ENCODE results near the gene SORL1.

SORL1 gene

DNA sequence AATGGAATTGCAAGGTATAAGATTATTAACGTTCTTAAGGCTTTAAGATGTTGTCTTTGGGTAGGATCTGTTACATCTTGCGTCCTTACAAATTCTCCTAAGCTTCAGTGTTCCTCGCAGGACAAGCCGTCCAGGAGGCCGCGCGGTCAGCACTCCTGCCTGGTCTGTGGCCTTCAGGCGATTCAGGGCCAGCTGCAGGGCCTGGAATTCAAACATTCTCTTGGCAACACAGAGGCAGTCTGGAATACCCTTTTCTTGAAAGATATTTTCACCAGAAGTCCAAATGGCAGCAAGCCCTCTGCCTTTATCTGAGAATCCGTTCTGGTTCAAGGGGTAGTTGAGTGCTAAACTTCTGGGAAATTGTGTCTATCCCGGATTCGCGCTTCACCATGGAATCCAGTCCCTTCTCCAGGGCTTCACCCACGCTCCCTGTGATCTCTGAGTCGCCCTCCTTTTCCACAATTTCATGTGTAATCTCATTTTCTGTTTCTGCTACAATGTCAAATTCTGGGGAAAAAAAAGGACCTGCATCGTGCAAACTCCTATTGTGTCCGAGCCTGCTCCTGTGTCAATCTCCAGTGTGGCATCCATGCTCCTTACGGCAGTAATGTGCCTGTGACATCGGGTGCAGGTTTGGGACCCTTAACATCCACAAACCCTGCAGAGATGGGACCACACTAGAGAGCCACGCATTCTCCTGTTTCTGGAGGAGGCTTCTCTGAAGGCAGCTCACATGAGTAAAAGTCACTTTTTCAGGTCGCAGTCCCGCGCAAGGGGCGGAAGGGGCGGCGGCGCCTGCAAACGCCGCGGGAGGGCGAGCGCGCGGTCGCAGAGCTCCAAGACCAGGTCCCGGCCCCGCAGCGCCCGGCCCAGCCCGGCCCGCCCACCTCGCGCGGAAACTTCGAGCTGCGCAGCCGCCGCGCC, 25.4 kb upstream of the SORL1 start:
- peak; percentile 43 for DNase-seq

DNA sequence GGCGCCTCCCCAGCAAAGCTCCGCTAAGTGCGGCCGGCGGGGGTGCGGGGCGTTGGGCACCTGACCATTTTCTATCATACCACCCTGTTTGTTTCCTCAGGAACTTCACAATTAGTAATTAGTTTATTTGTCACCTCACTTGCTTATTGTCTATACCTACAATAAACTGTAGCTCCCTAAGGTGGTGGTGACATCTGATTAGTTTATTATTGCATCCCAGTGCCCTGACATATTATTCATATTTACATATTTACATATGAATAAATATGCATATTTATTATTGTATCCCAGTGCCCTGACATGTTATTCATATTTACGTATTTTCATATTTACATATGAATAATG, 24.7 kb upstream of the SORL1 start:
- no peak for DNase-seq

DNA sequence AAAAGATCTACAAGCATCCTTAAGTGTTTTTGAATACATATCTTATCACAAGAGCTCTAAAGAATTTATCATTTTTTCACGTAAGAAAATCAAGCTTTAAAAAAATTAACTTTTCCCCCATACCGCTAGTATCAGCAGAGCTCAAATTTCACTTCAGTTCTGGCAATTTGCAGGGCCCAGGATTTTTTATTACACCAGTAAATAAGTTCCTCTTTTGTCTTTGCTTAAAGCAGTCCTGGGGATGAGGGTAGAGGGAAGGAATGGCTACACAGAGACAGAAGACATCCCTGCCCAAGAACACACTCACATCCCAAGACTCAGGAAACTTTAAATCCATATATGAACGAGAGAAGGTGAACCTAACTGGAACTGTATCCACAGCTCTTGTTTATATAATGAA, 22.6 kb upstream of the SORL1 start:
- no peak for DNase-seq

DNA sequence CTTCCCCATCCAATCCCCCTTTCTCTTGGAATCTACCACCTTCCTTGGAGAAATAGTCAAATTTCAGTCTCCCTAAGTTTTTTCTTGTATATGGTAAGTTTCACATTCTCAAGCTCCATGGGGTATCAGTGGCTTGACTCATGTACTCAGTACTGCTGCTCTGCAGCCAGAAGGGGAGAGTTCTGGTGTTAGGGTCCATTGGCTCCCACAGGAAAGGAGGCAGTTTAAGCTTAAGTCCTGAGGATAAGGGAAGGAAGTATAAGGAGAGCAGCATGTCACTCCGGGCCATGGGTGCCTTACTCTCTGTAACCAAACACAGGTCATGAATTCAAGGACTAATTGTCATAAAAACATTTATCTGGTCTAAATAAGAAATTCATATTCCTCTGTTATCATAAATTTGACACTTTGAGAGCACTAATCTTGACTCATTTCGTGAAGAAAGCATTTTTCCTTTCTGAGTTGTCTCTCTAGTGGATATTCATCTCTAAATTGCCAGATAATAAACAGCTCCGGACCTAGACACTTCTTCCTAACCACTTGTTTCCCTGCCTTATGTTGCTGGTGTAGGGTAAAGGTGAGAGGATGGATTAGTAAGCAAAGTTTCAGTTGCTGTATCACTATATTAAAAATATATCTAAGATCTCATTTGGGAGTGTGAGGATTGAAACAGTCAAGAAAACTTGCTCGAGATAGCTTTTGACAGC, 20.1 kb upstream of the SORL1 start:
- no peak for DNase-seq

DNA sequence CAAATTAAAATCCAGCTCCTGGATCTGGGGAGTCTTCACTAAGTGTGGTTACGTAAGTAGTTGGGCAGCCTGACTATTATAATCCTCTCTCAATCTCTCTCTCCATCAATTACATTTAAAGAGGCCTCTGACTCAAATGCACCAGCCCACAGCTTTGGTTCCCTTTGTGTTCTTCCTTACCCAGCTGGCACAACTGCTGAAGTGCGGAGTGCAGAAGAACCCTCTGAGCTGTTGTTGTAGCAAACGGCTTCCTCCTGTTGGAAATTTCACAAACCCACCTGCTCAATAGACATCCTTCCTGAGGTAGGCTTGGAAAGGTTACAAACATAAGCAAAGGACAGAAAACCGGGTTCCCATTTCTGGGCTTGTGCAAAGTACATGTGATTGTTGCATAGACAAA, 17.0 kb upstream of the SORL1 start:
- no peak for DNase-seq

DNA sequence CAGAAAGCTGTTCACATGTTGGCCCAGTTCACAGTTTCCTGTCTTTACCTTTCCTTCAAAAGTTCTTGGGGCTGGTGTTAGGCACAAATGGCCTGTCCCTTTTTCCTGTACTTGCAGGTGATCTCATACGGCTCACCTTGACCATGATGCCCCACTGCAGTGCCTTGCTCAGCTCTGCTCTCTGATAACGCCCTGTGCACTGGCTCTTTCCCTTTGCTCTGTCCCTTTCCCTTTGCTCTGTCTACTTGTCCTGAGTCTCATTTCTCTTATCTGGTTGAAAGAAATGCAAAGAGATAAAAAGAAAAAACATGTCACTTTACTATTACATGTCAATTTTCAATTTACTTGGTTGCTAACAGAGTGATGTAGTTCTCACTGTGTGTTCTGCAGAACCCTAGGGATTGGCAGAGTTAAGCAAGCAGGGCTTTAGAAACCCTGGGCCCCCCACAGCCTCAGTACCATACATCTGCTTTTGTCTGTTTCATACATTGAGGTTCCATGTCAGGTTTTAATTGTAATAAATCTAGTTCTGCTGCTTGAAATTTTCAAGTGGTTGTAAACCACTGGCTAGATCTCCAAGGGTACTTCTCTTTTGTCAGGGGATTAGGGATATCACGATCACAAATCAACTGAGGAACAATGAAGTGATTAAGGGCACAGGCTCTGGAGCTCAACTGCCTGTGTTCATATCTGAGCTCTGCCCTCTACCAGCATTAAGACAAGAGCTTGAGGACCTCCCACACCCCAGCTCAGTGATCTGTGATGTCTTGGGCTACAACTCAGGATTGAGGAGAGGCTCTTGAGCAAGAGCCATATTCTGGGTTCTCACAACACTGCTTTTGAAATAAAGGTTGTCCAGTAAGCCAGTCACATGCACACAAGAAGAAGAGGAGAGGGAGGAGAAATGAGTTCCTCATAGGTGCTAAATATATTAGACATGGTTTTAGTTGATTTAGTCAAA, 16.3 kb upstream of the SORL1 start:
- no peak for DNase-seq

DNA sequence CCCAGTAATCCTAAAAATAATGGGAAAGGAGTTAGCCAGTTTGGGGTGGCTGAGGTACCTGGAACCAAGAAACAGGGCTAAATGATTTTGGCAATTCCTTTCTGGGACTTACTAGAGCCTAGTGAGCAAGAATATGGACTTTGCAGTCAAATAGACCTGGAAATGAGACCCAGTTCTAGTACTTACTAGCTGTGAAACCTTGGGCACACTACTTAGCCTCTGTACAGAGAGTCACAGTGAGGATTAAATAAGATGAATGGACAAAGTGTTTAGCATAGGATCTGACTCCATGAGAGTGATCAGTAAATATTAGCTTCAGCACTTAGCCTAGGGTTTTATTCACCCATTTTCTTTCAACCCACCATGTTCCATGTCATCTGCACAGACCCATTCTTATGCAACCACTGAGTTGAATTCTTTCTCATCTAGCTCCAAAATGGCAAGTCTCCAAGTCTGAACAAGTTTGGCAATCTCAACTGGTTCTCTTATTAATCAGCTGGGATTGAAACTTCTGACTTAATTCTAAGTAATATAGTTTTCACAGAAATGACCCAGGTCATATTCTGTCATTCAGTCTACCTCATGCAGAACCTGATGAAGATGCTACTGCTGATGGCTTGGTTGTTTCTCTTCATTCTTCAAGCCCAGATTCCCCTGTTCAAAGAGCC, 15.0 kb upstream of the SORL1 start:
- no peak for DNase-seq

DNA sequence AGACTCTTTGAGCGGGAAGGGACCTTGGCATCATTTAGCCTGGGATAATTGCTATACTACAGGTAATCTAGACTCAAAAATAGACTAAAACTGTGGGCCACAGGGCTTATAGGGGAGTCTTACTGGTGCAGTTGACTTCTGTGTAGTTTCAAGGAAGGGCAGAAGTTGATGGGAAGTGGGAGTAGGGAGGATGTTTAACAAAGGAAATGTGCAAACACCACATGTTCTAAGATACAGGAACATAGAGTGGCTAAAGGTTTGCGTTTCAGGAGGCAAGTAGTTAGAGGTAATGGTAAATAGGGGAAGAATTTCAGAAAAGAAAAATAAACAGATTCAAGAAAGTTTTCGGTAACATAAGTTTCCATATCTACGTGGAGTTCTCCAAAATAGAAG, 14.4 kb upstream of the SORL1 start:
- no peak for DNase-seq

DNA sequence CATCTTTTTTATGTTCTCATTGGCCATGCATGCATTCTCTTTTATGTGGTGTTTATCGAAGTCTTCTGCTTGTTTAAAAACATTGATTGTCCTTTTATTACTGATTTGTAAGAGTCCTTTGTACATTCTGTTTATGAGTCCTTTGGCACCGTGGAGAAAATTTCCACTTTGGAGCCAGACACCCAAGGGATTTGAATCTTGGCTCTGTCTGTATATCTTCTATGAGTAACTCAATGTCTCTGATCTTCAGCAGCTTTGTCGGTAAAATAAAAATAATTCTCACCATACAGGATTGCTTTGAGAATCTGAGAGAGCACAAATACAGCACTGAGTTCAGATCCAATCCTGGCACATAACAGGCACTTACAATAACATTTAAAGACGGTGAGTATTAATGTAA, 12.8 kb upstream of the SORL1 start:
- DNase-seq, result no peak

DNA sequence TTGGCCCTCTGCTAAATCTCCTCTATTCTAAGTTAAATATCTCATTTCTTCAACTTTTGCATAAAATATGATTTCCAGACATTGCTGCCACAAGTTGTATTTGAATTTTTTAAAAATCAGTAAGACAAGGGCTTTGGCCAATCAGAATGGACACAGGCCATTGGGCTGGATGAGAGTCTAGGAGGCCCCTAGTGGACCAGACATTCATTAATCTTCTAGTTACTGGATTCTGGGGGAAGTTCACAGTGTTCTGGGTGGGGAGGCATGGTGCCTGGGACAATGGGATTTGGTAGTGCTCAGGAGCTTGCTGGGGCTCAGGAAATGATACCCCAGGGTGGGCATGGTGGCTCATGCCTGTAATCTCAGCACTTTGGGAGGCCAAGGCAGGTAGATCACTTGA, 12.4 kb upstream of the SORL1 start:
- DNase-seq, result no peak

DNA sequence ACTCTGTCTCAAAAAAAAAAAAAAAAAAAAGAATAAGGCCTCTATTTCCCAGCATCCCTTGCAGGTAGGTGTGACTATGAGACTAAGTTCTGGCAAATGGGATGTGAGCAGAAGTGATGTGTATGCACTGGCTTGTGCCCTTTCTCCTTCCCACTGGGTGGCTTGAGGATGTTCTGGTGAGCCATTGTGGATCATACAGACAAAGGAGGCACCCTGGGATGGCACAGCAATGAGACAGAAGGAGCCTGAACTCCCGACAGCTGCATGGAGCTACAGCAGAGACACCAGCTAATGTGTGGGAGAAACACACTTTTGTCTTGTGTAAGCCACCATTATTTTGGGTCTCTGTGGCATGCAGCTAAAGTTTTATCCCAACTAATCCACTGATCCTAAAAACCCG, 10.6 kb upstream of the SORL1 start:
- no peak for DNase-seq

DNA sequence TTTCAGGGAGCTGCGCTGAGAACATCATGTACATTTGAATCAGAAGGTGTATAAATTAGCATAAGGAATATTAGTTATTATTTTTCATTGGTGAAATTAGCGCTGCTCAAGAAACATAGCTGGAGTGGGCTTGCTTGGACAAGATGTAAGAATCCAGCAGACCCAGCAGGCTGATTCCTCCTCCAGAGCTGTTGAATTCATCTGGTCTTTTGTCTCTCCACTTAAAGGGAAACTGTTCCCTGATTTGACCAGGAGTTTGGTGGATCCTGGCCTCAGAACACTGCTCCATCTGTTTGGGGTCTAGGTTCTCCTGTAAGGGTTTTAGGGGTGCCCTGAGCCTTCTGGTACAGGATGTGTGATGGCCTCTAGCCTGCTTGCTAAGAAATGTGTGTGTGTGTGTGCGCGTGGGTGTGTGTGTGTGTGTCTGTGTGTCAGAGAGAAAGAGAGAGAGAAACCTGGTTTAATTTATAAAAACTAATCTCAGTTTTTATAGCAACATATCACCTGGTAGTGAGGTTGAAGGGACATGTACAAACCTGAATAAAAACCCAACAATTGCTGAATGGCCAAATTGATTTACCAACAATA, 8.3 kb upstream of the SORL1 start:
- peak; percentile 15 for DNase-seq

DNA sequence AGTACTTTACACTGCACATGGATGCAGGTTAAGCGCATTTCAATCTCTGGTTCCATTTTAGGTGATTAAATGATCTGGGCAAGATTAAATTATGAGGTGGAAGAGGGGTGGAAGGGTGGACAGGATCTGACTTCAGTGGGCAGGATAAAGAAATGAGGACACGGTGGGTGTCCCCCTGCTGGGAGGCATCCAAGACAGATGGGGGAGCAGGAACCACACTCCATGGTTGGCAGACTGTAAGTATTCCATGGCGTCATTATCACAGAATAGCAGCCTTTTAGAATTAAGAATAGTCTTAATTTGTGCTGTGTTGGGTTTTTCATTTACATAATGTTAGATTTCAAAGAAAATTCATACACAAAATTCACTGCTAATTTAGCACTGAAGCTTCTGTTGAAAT, 7.6 kb upstream of the SORL1 start:
- DNase-seq, result no peak

DNA sequence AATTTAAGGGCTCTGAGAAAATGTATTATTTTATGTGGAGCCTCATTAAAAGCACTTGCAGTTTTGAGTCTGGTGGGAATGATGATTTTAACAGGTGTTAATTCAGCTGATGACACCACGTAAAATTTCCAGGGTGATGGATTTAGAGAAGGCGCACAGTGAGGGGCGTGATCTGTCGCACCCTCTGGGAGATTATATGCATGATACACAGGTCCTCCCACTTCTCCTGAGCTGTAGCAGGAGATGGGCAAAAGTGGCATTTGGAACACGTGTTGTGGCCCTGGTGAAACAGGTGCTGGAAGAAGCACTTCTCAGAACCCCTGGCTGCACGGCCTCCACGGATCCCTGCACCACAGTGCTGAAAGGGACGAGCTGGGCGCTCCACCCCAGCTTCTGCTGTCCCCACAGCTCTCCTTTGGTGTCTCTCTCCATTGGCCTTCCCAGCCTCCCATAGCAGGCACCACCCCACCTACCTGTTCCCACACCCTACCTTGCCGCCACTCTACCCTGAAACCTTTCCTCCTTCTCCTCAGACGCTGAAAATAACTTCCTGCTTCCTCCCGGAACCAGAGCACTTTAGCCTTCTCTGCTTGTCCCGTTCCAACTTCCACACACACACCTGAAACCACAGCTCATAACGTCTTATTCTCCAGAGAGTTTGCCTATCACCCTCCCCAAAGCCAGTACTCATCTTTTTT, 6.9 kb upstream of the SORL1 start:
- no peak for DNase-seq

DNA sequence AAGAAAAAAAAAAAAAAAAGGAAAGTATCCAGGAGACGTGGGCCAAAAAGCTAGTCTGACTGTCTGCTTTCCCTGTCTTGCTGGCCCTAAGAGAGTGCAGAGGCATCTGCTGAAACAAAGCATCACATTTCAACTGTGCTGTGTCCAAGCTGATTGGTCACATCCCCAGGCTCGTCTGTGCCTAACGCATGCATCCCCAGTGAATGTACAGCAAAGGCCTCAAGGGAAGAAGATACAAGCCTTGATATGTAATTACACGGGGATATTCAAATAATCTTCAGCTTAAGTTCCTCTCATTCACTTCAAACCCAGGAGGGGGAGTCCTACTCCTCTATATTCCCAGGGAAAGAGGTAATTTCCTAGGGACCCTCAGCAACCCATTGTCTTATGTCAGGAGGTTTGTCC, 5.4 kb upstream of the SORL1 start:
- DNase-seq, result no peak

DNA sequence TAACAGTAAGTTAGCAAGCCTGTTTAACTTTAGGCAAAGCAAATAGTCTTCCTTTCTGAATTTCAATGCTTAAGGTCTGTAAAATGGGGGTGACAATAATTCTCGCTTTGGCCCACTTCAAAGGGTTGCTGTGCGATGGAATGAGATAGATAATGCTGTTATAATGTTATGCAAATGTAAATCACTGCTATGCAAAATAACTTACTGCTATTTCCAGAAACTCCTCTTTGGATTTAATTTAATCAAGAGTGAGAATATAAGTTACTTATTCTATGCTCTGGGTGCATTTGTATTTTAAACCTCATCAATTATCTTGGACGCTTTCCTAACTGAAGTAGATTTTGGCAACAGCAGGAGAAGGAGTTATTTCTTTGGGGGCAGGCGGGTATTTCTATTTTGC, 4.1 kb upstream of the SORL1 start:
- DNase-seq, result no peak

DNA sequence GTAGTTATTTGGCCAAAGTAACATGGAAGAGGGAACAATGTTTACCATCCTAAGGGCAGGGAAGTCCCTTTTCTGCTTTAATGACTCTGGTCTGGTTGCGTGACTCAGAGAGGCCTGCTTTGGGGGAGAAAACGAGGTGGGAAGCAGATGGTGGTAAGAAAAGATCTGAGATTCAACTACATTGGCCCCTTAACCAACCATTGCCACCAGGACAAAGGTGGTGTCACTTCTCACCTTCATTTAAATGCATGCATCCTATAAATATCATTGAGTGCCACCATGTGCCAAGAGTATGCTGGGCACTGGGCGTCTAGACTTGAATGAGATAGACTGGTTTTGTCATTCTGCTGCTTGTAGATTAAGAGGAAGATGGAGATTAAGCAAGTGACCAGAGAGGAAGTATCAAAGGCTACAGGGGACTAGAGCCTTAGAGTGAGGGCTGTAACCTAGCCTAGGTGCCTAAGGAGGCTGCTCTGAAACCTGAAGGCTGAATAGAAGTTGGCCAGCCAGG, 3.6 kb upstream of the SORL1 start:
- DNase-seq, result no peak

DNA sequence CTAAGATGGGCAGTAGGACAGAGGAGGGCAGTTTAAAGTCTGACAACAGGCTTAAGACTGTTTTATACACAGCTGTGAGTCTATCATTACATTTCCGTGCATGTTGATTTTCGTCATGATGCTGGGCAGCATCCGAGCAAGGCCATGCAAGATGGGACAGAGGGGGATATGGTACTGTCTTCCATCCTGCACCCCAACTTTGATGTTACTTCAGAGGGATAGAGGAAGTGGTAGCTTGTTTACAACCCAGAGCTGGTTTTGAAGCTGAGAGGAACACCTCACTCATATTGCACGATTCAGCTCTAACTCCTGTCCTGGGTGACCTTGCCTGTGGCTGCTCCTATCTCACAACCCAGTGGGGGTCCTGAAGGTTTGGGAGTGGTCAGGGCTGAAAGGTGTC, 3.0 kb upstream of the SORL1 start:
- DNase-seq, result no peak

DNA sequence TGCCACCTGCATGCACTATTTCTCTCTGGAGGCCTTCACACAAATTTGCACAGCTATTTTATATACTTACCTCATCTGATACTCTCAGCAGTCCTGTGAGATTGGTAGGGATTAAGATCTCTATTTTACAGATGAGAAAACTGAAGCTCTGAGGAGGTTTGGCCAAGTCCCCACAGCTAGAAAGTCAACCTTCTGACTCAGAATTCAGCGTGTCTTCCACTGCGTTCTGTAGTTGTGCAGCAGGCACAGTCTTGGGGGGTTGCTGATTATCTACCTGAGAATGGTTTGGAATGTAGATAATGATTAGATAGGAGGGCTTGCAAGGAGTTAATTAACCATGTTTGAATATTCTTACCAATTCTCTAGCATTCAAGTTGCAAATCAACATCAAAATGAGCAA, 2.5 kb upstream of the SORL1 start:
- no peak for DNase-seq

DNA sequence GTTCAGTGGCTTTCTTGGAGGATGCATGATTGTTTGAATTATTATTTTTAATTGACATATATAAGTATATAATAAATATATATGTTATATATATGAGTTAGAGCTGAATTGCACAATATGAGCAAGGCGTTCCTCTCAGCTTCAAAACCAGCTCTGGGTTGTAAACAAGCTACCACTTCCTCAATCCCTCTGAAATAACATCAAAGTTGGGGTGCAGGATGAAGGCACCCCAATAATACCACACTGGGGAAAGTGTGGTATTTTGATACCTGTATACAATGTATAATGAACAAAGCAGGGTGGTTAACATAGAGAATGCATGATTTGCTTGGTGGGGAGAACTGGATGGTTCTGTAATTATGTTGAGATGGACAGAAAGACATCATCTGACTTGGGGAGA, 1.7 kb upstream of the SORL1 start:
- DNase-seq, result no peak

DNA sequence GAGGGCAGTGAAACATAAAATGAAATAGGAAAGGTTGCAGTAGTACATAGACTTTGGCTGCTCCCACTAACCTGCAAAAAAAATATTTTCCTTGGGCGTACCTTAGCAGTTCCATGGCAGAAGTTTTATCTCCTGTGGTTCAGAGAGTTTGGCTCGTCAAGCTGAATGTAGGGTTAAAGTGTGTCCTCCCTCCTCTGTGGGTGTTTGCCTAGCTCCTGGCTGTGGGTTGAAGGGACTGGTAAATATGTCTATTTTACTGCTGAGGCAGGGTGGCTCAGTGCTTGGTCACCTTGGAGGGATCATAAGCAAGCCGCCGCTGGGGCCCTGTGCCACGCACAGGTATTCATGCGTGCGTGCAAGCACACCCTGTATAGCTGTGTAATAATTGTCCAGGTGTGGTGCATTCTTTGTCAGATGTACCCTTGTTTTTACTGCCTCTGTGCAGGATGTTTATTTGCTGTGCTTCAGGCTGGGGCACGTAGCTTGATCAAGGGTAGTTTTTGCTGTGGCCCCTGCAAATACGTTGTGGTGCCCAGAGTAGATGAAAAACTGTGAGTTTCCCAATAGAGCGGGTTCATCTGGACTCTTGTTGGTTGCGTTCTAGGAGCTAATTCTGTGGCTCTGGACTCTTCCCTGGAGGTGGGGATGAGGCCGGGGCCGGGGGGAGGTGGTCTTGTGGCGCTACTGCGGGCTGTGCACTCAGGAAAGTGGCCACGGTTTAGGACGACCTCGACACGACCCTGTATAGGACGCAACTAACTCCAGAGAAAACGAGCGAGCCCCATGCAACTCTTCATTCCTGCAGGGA, 732 bp upstream of the SORL1 start:
- peak; percentile 32 for DNase-seq

All from stimulated activated naive CD4-positive, alpha-beta T cell treated with Interleukin-2 at 50 U/mL for 16 hours (primary cell).